PC-9 (cell line): Measurements from ENCODE around the gene SEMA6A. TPM values are rescaled to one million over a fixed set of nuclear protein-coding genes. Genes with fewer than 3 reads are reported as not detected.

Experiments
- BruUV-seq: library from RNA; stranded (reverse); fragments of 400-500 nt; replicated peaks from 2 replicates; lab custom pipeline; 2021; lab: Mats Ljungman, UMichigan
- CTCF ChIA-PET: fragments of 300-600 bp; sonication (Branson Sonifier 250); formaldehyde crosslinking; loops from one replicate; lab custom pipeline; 2022; ENCODE audit warnings: antibody characterized with exemption; lab: Charles Lee
- POLR2A ChIA-PET: fragments of 300-600 bp; sonication (Branson Sonifier 250); formaldehyde crosslinking; loops from one replicate; lab custom pipeline; 2022; ENCODE audit warnings: antibody characterized with exemption; ENCODE audit not compliant: unreplicated experiment; lab: Charles Lee
- DNase-seq, 2 experiments: peaks; one replicate each; pipeline versions ENCODE4 v3.0.0 to v3.0.0-alpha.2; 2015 to 2022; ENCODE audit warnings: mixed read lengths in 1 of 2
- H2AFZ ChIP-seq: fragments of 200-600 bp; sonication (generic); 2 replicates; pipeline ENCODE4 v1.8.1; 2017; ENCODE audit warnings: antibody characterized with exemption
- H3F3A ChIP-seq: fragments of 200-600 bp; sonication (generic); 2 replicates; pipeline ENCODE4 v1.8.1; 2017; ENCODE audit warnings: antibody characterized with exemption, mild to moderate bottlenecking, low read depth; ENCODE audit not compliant: insufficient read depth
- H3K27ac ChIP-seq: fragments of 200-600 bp; sonication (generic); 2 replicates; pipeline ENCODE4 v1.6.1; 2016; ENCODE audit warnings: mixed run types
- H3K27me3 ChIP-seq: fragments of 200-600 bp; sonication (generic); 2 replicates; pipeline ENCODE4 v1.6.1; 2016; ENCODE audit warnings: low read depth, mixed run types; ENCODE audit not compliant: insufficient read depth
- H3K36me3 ChIP-seq: fragments of 200-600 bp; sonication (generic); 2 replicates; pipeline ENCODE4 v1.6.1; 2016; ENCODE audit warnings: low read depth, mixed run types
- H3K4me1 ChIP-seq: fragments of 200-600 bp; sonication (generic); replicated peaks from 2 replicates; pipeline ENCODE4 v1.6.1; 2016; ENCODE audit warnings: mixed run types; ENCODE audit not compliant: insufficient read depth
- H3K4me2 ChIP-seq: fragments of 200-600 bp; sonication (generic); 2 replicates; pipeline ENCODE4 v1.6.1; 2017; ENCODE audit warnings: mixed run types
- H3K4me3 ChIP-seq: fragments of 200-600 bp; sonication (generic); 2 replicates; pipeline ENCODE4 v1.6.1; 2016; ENCODE audit warnings: mixed run types
- H3K79me2 ChIP-seq: fragments of 200-600 bp; sonication (generic); 2 replicates; pipeline ENCODE4 v1.6.1; 2017; ENCODE audit warnings: low read depth, mixed run types
- H3K9me2 ChIP-seq: fragments of 200-600 bp; sonication (generic); 2 replicates; pipeline ENCODE4 v1.8.1; 2017; ENCODE audit warnings: mild to moderate bottlenecking; ENCODE audit not compliant: insufficient read depth
- H3K9me3 ChIP-seq: fragments of 200-600 bp; sonication (generic); 2 replicates; pipeline ENCODE4 v1.8.1; 2016; ENCODE audit warnings: low read depth; ENCODE audit not compliant: insufficient read depth
- H4K20me1 ChIP-seq: fragments of 200-600 bp; sonication (generic); 2 replicates; pipeline ENCODE4 v1.8.1; 2017; ENCODE audit not compliant: insufficient read depth
- CTCF ChIP-seq: fragments of 200-600 bp; sonication (generic); conservative IDR thresholded peaks from 2 replicates; pipeline ENCODE4 v1.6.1; 2017; ENCODE audit warnings: mixed run types, antibody characterized with exemption, mild to moderate bottlenecking, moderate library complexity
- EZH2 ChIP-seq: fragments of 200-600 bp; sonication (generic); IDR thresholded peaks from 2 replicates; pipeline ENCODE4 v1.8.0; 2017; ENCODE audit warnings: antibody characterized with exemption, low read depth
- intact Hi-C: fragments of 100-400 bp; cut with micrococcal nuclease; formaldehyde crosslinking; loops from one replicate; pipeline ENCODE4 v1.10.0; 2022; ENCODE audit not compliant: unreplicated experiment
- total RNA-seq: library from RNA; stranded (reverse); gene quantifications from 2 replicates; pipeline ENCODE4 v1.2.3, GENCODE V29; 2021

Gene SEMA6A
- total RNA-seq, 1 experiment from 2014 or later, result not detected

- Histone ChIP-seq H3F3A (no peaks in the 10 kb centered on the region), H3K4me3 (no peak overlapping the region), H3K79me2 (no peaks in the 10 kb centered on the region), H3K4me2 (no peak overlapping the region), H3K9me2 (no peaks in the 10 kb centered on the region), H3K27ac (no peak overlapping the region), H2AFZ (no peak overlapping the region), H3K27me3 (peaks cover 34% of the 10 kb centered on the region), H3K36me3 (no peaks in the 10 kb centered on the region), H3K4me1 (no peaks in the 10 kb centered on the region), H4K20me1 (no peaks in the 10 kb centered on the region), H3K9me3 (no peaks in the 10 kb centered on the region)
- CTCF ChIA-PET, result no interaction called here
- intact Hi-C loops, result no loop called here
- DNase-seq, result no peak
- TF ChIP-seq CTCF (no peak), EZH2 (no peak)
- POLR2A ChIA-PET, result no interaction called here
- no TSS peak for BruUV-seq
Observed at GRCh38 chr5:116613445-116613844, 38.8 kb upstream of the SEMA6A start.

GRCh38 chr5:116612431-116612830, 37.8 kb upstream of the SEMA6A start:
- no peaks in the 10 kb centered on the region for H3K9me3 ChIP-seq
- ChIA-PET POLR2A (no interaction called here), CTCF (no interaction called here)
- no TSS peak for BruUV-seq
- no peak overlapping the region for H2AFZ ChIP-seq
- no peaks in the 10 kb centered on the region for H3K4me1 ChIP-seq
- H3K9me2 ChIP-seq, result no peaks in the 10 kb centered on the region
- no peak for DNase-seq
- H3K79me2 ChIP-seq, result no peaks in the 10 kb centered on the region
- no peaks in the 10 kb centered on the region for H4K20me1 ChIP-seq
- peaks cover 34% of the 10 kb centered on the region for H3K27me3 ChIP-seq
- intact Hi-C loops, result no loop called here
- no peaks in the 10 kb centered on the region for H3K36me3 ChIP-seq
- H3K4me3 ChIP-seq, result no peak overlapping the region
- H3K4me2 ChIP-seq, result no peak overlapping the region
- no peak overlapping the region for H3K27ac ChIP-seq
- H3F3A ChIP-seq, result no peaks in the 10 kb centered on the region
- no peak for TF ChIP-seq CTCF
- no peak for TF ChIP-seq EZH2

GRCh38 chr5:116605310-116606070, 30.9 kb upstream of the SEMA6A start:
- CTCF ChIA-PET, result no interaction called here
- Histone ChIP-seq H3K36me3 (no peaks in the 10 kb centered on the region), H2AFZ (no peak overlapping the region), H3K4me2 (no peak overlapping the region), H3K9me3 (no peaks in the 10 kb centered on the region), H3F3A (no peaks in the 10 kb centered on the region), H3K4me3 (no peak overlapping the region), H4K20me1 (no peaks in the 10 kb centered on the region), H3K79me2 (no peaks in the 10 kb centered on the region), H3K27ac (no peak overlapping the region), H3K27me3 (peaks cover under 1% of the 10 kb centered on the region; the same call in 1 of the 2 replicates), H3K4me1 (no peaks in the 10 kb centered on the region), H3K9me2 (no peaks in the 10 kb centered on the region)
- no peak for DNase-seq
- BruUV-seq, result no TSS peak
- TF ChIP-seq EZH2 (no peak), CTCF (no peak)
- POLR2A ChIA-PET, result no interaction called here
- intact Hi-C loops, result no loop called here
